Coronary artery (tissue), 2 donors: ENCODE measurements around the gene FAM222A.

Source experiments
- DNase-seq: peaks from one replicate; pipeline ENCODE4 v3.0.0-alpha.2; 2017; ENCODE audit warnings: low spot score
- H3K27ac ChIP-seq, 2 donors: fragments of 200-600 bp; sonication (generic); one replicate each; pipeline ENCODE4 v1.5.1; 2016 to 2019
- H3K4me3 ChIP-seq: fragments of 200-600 bp; sonication (generic); 2 replicates; pipeline ENCODE4 v1.5.1; 2016; ENCODE audit warnings: mild to moderate bottlenecking, moderate library complexity
- TF ChIP-seq, protein P1 (sequence below): fragments of 200-600 bp; sonication (generic); IDR thresholded peaks from one replicate; pipeline ENCODE4 v1.5.1; 2019; ENCODE audit warnings: antibody characterized with exemption

The FAM222A gene

DNA sequence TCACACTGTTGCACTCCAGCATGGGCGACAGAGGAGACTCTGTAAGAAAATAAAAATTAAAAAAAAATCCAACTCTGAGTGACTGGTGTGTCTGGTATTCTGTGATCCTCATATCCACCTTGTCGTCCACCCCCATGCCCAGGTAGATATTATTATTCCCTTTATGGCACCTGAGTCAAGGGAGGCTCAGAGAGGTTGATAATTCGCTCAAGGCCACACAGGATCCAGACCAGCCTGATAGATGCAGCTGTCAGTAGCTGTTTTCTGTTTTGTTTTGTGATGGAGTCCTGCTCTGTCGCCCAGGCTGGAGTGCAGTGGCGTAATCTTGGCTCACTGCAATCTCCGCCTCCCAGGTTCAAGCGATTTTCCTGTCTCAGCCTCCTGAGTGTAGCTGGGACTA lies 14.8 kb upstream of the FAM222A start:
- Histone ChIP-seq H3K4me3 (no peak overlapping the region), H3K27ac (no peak overlapping the region)
- TF ChIP-seq, protein P1, sequence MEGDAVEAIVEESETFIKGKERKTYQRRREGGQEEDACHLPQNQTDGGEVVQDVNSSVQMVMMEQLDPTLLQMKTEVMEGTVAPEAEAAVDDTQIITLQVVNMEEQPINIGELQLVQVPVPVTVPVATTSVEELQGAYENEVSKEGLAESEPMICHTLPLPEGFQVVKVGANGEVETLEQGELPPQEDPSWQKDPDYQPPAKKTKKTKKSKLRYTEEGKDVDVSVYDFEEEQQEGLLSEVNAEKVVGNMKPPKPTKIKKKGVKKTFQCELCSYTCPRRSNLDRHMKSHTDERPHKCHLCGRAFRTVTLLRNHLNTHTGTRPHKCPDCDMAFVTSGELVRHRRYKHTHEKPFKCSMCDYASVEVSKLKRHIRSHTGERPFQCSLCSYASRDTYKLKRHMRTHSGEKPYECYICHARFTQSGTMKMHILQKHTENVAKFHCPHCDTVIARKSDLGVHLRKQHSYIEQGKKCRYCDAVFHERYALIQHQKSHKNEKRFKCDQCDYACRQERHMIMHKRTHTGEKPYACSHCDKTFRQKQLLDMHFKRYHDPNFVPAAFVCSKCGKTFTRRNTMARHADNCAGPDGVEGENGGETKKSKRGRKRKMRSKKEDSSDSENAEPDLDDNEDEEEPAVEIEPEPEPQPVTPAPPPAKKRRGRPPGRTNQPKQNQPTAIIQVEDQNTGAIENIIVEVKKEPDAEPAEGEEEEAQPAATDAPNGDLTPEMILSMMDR = no peak
- no peak for DNase-seq

DNA sequence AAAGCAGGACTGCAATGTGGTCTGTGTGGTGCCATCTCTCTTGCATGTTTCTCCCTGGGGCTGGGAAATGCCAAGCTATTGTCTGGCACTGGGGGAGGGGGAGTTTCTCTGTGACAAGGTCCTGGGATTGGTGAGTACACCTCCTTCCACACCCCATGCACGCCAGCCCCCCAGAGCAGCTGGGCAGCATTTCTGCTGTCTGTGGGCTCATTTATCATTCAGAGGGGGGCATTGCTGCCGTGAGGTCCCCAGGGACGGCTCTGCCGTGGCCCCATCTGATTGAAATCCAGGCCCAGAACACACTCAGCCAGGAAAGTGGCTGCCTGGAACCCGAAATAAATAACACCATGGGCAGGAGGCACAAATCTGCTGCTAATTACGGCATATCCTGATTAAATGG lies 12.6 kb upstream of the FAM222A start:
- TF ChIP-seq, protein P1 = no peak
- Histone ChIP-seq H3K4me3 (no peak overlapping the region), H3K27ac (no peak overlapping the region)
- DNase-seq = no peak

DNA sequence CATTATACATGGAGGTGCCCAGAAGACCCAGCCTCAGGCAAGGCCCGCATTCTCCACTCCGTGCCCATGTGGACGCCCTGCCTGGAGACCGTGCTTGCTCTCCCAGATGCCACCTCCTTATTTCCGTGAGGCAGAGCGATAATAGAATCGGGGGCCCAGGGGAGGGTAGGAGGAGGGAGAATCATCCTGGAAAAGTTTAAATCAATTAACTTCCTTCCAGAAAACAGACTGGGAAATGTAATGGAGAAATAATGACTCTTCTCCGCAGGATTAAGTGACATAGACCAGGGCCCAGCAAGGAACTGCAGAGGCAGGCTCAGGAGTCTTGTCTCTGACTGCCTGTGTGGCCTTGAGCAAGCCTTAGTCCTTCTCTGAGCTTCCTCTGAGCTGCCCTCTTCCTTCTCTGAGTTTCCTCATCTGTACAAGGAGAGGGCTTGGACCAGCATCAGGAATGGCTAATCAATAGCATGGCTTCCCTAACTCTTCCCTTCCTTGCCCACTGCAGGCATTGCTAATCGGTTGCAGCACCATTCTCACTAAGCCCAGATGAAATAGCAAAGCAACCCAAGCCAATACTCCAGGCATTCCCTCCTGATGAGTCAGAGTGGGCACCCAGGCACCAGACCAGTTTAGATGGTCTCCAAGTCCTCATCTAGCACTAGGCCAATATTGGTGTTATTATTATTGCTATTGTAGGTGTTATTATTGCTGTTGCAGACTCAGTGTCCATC lies 11.3 kb upstream of the FAM222A start:
- H3K4me3 ChIP-seq = no peak overlapping the region
- H3K27ac ChIP-seq = no peak overlapping the region
- DNase-seq = no peak
- TF ChIP-seq, protein P1 = no peak

DNA sequence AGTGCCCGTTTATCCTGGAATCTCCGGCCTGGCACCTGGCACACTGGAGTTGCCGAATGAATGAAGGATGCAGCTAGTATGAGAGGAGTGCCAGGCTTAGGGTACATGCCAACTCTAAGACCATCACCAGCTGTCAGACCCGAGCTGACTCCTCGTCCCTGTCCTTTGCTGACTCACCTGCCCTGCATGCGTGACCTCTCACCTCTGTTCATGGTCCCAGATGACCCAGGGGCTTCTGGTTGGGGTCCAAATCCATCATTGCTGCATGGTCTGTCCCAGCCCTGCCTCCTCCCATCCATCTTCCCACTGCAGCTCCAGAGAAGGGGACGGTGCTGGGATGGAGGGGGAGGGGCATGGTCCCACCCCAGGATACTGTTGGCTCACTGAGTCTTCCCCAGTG lies 9.9 kb upstream of the FAM222A start:
- DNase-seq = no peak
- Histone ChIP-seq H3K27ac (no peak overlapping the region), H3K4me3 (no peak overlapping the region)
- TF ChIP-seq, protein P1 = no peak

DNA sequence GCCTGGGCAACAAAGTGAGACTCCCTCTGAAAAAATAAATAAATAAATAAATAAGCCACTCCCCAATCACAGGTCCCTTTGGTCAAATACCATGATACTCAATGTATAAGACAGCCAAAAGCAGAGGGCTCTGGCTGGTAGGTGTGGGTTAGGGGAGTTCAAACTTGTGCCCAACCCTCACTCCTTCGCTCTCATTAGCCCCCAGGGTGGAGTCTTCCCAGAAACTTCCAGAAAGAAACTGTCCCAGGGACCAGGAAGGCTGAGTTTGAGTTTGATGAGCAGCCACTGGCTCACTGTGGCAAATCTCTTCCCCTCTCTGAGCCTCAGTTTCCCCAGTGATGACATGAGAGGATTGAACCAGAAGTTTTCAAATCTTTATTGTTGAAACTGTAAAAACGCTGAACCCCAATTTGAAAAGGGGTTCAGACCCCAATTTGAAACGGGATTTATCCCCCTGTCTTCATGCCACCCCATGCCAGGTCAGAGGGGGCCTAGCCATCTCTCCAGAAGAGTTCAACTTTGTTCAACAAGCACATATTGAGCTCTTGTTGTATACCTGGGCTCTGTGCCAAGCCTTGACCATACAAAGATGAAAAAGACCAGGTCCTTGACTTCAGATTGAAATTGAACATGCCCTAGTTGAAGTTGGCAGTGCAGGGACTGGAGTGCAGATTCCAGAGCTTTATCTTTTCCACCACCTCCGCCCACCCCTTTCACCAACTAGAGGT lies 9.1 kb upstream of the FAM222A start:
- TF ChIP-seq, protein P1 = no peak
- no peak overlapping the region for H3K4me3 ChIP-seq
- no peak for DNase-seq
- no peak overlapping the region for H3K27ac ChIP-seq

DNA sequence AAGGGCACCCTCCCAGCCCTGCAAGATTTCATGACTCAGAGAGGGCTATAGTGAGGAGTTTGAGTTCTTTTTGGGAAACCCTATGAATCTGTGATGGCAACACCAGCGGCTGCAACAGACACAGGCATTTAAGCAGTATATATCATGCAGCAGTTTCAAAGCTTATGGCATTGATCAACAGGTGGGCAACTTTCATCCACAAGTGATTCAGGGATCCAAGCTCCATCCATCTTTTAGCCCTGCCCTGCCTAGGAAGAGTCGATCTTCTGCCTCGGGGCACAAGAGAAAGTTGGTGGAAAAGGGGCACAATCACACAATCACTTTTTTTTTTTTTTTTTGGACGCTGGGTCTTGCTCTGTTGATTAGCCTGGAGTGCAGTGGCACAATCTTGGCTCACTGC lies 8.3 kb upstream of the FAM222A start:
- H3K4me3 ChIP-seq = no peak overlapping the region
- no peak overlapping the region for H3K27ac ChIP-seq
- TF ChIP-seq, protein P1 = no peak
- DNase-seq = no peak

DNA sequence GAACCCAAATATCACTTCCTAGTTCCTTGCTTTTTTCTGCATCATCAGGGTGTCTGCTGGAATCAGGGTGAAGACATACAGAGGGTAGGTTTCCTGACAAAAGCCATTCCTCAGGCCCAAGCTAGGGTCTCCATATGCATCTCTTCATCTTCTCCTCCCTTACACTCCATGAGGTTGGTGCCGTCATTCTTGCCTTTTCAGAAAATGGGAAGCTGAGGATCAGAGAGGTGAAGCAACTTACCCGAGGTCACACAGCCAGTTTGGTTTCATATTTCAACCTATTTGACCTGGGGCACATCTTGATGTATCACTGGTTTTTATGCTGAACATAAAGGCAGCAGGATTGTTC lies 7.3 kb upstream of the FAM222A start:
- no peak for DNase-seq
- H3K4me3 ChIP-seq = no peak overlapping the region
- H3K27ac ChIP-seq = no peak overlapping the region
- TF ChIP-seq, protein P1 = no peak
